ENCODE results near the gene RAD9A.

The RAD9A gene

DNA sequence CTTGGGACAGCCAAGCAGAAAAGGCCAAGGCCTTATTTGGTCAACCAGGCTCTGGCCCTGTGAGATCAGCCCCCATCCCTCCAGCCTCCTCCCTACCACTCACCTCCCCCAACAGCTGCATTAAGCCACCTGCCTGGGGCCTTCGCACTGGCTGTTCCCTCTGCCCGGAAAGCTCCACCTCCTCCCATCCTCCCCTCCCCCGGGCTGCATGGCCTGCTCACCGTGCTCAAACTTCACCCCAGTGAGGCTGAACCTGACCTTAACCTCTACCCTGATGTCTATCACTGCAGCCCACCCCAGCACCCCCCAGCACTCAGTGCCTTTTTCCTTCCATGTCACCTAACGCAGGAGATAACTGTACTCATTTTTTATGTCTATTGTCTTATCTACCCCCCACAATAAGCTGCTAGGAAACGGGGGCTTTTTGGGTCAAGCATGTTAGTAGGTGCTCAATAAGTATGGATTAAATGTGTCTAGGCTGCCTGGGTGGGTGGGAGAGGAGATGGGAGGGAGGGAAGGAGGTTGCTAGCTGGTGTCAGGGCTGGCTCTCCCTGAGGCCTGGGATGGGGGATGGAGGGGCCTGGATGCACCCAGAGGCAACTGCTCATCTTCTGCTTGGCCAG is 44.8 kb downstream of the RAD9A start:
- TF ChIP-seq ZNF8 (CRISPR knock-in tag; IDR thresholded peaks at IDR 0.05) (no peak), ISL1 (CRISPR knock-in tag; IDR thresholded peaks at IDR 0.05) (no peak), PPARA (CRISPR knock-in tag; IDR thresholded peaks at IDR 0.05; ENCODE audit: borderline replicate concordance) (no peak), SNAI2 (CRISPR knock-in tag; IDR thresholded peaks at IDR 0.05) (no peak), RARB (CRISPR knock-in tag; IDR thresholded peaks at IDR 0.05) (no peak), CSDC2 (CRISPR knock-in tag; IDR thresholded peaks at IDR 0.05) (no peak), ARNTL (CRISPR knock-in tag; IDR thresholded peaks at IDR 0.05; ENCODE audit: borderline replicate concordance, low read depth) (no peak), ZC3H10 (CRISPR knock-in tag; IDR thresholded peaks at IDR 0.05) (no peak), BACH2 (CRISPR knock-in tag; IDR thresholded peaks at IDR 0.05; ENCODE audit: borderline replicate concordance) (no peak), GLIS3 (CRISPR knock-in tag; IDR thresholded peaks at IDR 0.05) (no peak)
- TF ChIP-seq, protein P1, sequence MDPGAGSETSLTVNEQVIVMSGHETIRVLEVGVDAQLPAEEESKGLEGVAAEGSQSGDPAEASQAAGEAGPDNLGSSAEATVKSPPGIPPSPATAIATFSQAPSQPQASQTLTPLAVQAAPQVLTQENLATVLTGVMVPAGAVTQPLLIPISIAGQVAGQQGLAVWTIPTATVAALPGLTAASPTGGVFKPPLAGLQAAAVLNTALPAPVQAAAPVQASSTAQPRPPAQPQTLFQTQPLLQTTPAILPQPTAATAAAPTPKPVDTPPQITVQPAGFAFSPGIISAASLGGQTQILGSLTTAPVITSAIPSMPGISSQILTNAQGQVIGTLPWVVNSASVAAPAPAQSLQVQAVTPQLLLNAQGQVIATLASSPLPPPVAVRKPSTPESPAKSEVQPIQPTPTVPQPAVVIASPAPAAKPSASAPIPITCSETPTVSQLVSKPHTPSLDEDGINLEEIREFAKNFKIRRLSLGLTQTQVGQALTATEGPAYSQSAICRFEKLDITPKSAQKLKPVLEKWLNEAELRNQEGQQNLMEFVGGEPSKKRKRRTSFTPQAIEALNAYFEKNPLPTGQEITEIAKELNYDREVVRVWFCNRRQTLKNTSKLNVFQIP (CRISPR knock-in tag; IDR thresholded peaks at IDR 0.05; ENCODE audit: borderline replicate concordance, low read depth), result no peak
- ATAC-seq, result no peak

- TF ChIP-seq CSDC2 (CRISPR knock-in tag; IDR thresholded peaks at IDR 0.05), result no peak
- TF ChIP-seq, protein P2, sequence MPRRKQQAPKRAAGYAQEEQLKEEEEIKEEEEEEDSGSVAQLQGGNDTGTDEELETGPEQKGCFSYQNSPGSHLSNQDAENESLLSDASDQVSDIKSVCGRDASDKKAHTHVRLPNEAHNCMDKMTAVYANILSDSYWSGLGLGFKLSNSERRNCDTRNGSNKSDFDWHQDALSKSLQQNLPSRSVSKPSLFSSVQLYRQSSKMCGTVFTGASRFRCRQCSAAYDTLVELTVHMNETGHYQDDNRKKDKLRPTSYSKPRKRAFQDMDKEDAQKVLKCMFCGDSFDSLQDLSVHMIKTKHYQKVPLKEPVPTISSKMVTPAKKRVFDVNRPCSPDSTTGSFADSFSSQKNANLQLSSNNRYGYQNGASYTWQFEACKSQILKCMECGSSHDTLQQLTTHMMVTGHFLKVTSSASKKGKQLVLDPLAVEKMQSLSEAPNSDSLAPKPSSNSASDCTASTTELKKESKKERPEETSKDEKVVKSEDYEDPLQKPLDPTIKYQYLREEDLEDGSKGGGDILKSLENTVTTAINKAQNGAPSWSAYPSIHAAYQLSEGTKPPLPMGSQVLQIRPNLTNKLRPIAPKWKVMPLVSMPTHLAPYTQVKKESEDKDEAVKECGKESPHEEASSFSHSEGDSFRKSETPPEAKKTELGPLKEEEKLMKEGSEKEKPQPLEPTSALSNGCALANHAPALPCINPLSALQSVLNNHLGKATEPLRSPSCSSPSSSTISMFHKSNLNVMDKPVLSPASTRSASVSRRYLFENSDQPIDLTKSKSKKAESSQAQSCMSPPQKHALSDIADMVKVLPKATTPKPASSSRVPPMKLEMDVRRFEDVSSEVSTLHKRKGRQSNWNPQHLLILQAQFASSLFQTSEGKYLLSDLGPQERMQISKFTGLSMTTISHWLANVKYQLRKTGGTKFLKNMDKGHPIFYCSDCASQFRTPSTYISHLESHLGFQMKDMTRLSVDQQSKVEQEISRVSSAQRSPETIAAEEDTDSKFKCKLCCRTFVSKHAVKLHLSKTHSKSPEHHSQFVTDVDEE (CRISPR knock-in tag; IDR thresholded peaks at IDR 0.05), result no peak
- no peak for TF ChIP-seq CSRNP3 (CRISPR knock-in tag; IDR thresholded peaks at IDR 0.05)
- no peak for TF ChIP-seq ZNF565 (CRISPR knock-in tag; conservative IDR thresholded peaks at IDR 0.05; ENCODE audit: low read depth)
- TF ChIP-seq TCF4 (CRISPR knock-in tag; IDR thresholded peaks at IDR 0.05; ENCODE audit: borderline replicate concordance), result no peak
- no peak for TF ChIP-seq TOX (CRISPR knock-in tag; IDR thresholded peaks at IDR 0.05; ENCODE audit: borderline replicate concordance)
- no peak for TF ChIP-seq ZNF70 (CRISPR knock-in tag; IDR thresholded peaks at IDR 0.05)
- no peak for TF ChIP-seq ARNTL (CRISPR knock-in tag; IDR thresholded peaks at IDR 0.05; ENCODE audit: borderline replicate concordance, low read depth)
- no peak for TF ChIP-seq CREB5 (CRISPR knock-in tag; IDR thresholded peaks at IDR 0.05; ENCODE audit: low read depth)
- TF ChIP-seq PPARA (CRISPR knock-in tag; IDR thresholded peaks at IDR 0.05; ENCODE audit: borderline replicate concordance), result no peak
- TF ChIP-seq BACH2 (CRISPR knock-in tag; IDR thresholded peaks at IDR 0.05; ENCODE audit: borderline replicate concordance), result no peak
- TF ChIP-seq OSR1 (CRISPR knock-in tag; IDR thresholded peaks at IDR 0.05), result no peak
- no peak for TF ChIP-seq ESRRG (CRISPR knock-in tag; IDR thresholded peaks at IDR 0.05)
- TF ChIP-seq ZFP30 (CRISPR knock-in tag; IDR thresholded peaks at IDR 0.05), result no peak
- TF ChIP-seq ZNF8 (CRISPR knock-in tag; IDR thresholded peaks at IDR 0.05), result no peak
- TF ChIP-seq ISL1 (CRISPR knock-in tag; IDR thresholded peaks at IDR 0.05), result no peak
- TF ChIP-seq RARB (CRISPR knock-in tag; IDR thresholded peaks at IDR 0.05), result no peak
- TF ChIP-seq SNAI2 (CRISPR knock-in tag; IDR thresholded peaks at IDR 0.05), result no peak
- TF ChIP-seq GLIS3 (CRISPR knock-in tag; IDR thresholded peaks at IDR 0.05), result no peak
- ATAC-seq, result no peak
These were observed 45.5 kb downstream of the RAD9A start, which contains the start of gene PTPRCAP for GRCh38 chr11:67437082-67437808. TSS of gene PTPRCAP (minus strand) at chr11:67437682. CDS start at chr11:67437619, 63 bp downstream.

- TF ChIP-seq, protein P2 (CRISPR knock-in tag; IDR thresholded peaks at IDR 0.05), result no peak
- TF ChIP-seq ZNF565 (CRISPR knock-in tag; conservative IDR thresholded peaks at IDR 0.05; ENCODE audit: low read depth), result no peak
- TF ChIP-seq RARB (CRISPR knock-in tag; IDR thresholded peaks at IDR 0.05), result no peak
- no peak for TF ChIP-seq CSRNP3 (CRISPR knock-in tag; IDR thresholded peaks at IDR 0.05)
- no peak for TF ChIP-seq CSDC2 (CRISPR knock-in tag; IDR thresholded peaks at IDR 0.05)
- TF ChIP-seq BACH2 (CRISPR knock-in tag; IDR thresholded peaks at IDR 0.05; ENCODE audit: borderline replicate concordance), result no peak
- TF ChIP-seq ZFP30 (CRISPR knock-in tag; IDR thresholded peaks at IDR 0.05), result no peak
- TF ChIP-seq ESRRG (CRISPR knock-in tag; IDR thresholded peaks at IDR 0.05), result no peak
- TF ChIP-seq ZFP3 (CRISPR knock-in tag; IDR thresholded peaks at IDR 0.05), result no peak
- TF ChIP-seq OSR1 (CRISPR knock-in tag; IDR thresholded peaks at IDR 0.05), result no peak
- TF ChIP-seq ZC3H10 (CRISPR knock-in tag; IDR thresholded peaks at IDR 0.05), result no peak
- TF ChIP-seq ISL1 (CRISPR knock-in tag; IDR thresholded peaks at IDR 0.05), result no peak
- no peak for ATAC-seq
These were observed 46.0 kb downstream of the RAD9A start for GRCh38 chr11:67437809-67438157.
